Measurements from ENCODE around the gene C2CD2. TPM values are rescaled to one million over a fixed set of nuclear protein-coding genes. Genes with fewer than 3 reads are reported as not detected.
A peak's percentile ranks its signal among the peaks of the same experiment; 100 is the strongest.

The C2CD2 gene
- total RNA-seq, 1 donor from 2014 or later, result 31.1 TPM

DNA sequence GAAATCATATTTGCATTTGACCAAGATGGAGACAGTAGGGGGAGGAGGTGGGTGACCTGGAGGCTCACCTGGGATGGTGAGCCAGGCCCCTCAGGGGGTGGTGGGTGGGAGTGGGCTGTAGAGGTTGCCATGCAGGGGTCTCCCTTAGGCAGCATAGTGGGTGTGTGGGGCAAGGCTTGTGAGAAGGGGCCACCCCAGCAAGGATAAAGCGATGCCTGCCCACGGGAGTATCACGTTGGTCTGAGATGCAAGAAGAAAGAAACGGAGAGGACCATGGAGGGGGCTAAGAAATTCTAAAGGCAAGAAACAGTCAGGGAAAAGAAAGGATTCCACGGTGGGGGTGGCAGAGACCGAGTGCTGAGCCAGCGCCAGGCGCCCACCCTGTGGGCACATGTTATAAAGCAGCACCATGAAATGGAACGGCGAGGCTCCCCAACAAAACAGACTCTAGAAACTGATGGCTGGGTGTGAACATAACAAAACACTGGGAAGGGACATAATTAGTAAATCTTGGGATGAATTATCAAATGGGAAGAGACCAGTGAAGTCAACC lies 11.7 kb upstream of the C2CD2 start:
- peak in 1 of 2 experiments; percentile 28 for DNase-seq (ENCODE audit: low spot score in 2 of 2, unreplicated experiment in 2 of 2)
- Mint-ChIP-seq H3K27ac (no peak overlapping the region), H3K4me1 (peaks cover 19% of the 10 kb centered on the region), H3K4me3 (no peak overlapping the region), H3K27me3 (ENCODE audit: low read depth) (no peaks in the 10 kb centered on the region), H3K36me3 (no peaks in the 10 kb centered on the region), H3K9me3 (no peaks in the 10 kb centered on the region)
- TF ChIP-seq, protein P1, sequence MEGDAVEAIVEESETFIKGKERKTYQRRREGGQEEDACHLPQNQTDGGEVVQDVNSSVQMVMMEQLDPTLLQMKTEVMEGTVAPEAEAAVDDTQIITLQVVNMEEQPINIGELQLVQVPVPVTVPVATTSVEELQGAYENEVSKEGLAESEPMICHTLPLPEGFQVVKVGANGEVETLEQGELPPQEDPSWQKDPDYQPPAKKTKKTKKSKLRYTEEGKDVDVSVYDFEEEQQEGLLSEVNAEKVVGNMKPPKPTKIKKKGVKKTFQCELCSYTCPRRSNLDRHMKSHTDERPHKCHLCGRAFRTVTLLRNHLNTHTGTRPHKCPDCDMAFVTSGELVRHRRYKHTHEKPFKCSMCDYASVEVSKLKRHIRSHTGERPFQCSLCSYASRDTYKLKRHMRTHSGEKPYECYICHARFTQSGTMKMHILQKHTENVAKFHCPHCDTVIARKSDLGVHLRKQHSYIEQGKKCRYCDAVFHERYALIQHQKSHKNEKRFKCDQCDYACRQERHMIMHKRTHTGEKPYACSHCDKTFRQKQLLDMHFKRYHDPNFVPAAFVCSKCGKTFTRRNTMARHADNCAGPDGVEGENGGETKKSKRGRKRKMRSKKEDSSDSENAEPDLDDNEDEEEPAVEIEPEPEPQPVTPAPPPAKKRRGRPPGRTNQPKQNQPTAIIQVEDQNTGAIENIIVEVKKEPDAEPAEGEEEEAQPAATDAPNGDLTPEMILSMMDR (IDR thresholded peaks at IDR 0.05; ENCODE audit: unreplicated experiment), result no peak

DNA sequence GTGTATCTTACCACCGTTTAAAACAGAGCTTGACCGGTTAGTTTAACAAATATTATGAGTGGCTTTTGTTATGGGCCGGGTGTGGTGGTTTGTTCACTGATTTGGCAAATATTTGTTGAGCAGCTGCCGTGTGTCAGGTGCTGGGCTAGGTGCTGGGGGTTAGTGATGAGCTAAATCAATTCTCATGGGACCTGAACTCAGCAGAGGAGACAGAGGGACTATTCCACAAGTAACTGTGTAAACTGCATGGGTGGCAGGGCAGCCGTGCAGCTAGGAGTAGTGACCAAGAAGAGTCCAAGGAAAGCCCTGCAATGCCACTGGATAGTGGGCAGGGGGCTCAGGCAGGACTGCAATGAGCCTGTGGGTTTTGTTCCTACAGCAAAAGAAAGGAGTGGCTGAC lies 11.2 kb upstream of the C2CD2 start:
- DNase-seq (ENCODE audit: low spot score in 2 of 2, unreplicated experiment in 2 of 2), result no peak
- H3K9me3 Mint-ChIP-seq, result no peaks in the 10 kb centered on the region
- TF ChIP-seq, protein P1 (IDR thresholded peaks at IDR 0.05; ENCODE audit: unreplicated experiment), result no peak
- H3K27ac Mint-ChIP-seq, result no peak overlapping the region
- H3K36me3 Mint-ChIP-seq, result no peaks in the 10 kb centered on the region
- no peak overlapping the region for H3K4me3 Mint-ChIP-seq
- peaks cover 17% of the 10 kb centered on the region for H3K4me1 Mint-ChIP-seq
- no peaks in the 10 kb centered on the region for H3K27me3 Mint-ChIP-seq (ENCODE audit: low read depth)

DNA sequence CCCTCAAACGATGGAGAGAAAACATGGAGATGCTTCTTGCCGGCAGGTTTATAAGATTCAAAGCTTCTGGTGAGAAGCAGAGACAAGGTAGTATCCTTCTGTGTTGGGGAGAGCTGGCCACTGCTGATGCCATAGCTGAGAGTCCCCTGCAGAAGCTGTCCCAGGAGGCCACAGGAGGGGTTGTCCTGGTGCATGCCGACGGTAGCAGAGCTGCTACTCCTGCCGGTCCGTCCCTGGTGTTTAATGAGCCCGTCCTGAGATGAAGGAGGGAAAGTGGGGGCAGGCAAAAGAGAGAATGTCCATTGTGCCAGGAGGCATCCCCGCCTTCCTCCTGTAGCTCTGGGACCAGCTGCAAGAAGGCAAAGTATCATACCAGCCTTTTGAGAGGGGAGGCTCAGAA lies 10.4 kb upstream of the C2CD2 start:
- no peaks in the 10 kb centered on the region for H3K9me3 Mint-ChIP-seq
- H3K4me3 Mint-ChIP-seq, result no peak overlapping the region
- peaks cover 14% of the 10 kb centered on the region for H3K4me1 Mint-ChIP-seq
- TF ChIP-seq, protein P1 (IDR thresholded peaks at IDR 0.05; ENCODE audit: unreplicated experiment), result no peak
- no peaks in the 10 kb centered on the region for H3K27me3 Mint-ChIP-seq (ENCODE audit: low read depth)
- no peak overlapping the region for H3K27ac Mint-ChIP-seq
- H3K36me3 Mint-ChIP-seq, result no peaks in the 10 kb centered on the region
- DNase-seq (ENCODE audit: low spot score in 2 of 2, unreplicated experiment in 2 of 2), result no peak

DNA sequence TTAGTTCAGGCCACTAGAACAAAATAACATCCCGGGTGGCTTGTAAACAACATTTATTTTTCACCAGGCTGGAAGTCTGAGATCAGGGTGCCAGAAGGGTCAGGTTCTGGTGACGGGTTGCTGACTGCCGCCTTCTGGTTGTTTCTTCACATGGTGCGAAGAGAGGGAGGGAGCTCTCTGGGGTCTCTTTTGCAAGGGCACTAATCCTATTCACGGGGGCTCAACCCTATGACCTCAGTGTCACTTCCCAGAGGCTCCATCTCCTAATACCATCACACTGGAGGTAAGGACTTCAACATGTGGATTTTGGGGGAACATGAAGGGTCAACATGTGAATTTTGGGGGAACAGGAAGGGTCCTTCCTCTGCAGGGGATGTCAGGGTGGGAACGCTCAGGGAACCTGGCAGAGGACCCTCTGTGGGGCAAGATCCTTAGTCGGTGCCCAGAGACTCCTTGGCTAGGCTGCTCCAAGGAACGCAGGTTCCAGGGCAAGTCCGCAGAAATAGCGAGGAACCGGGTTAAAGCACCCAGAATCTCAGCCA lies 8.7 kb upstream of the C2CD2 start:
- Mint-ChIP-seq H3K4me1 (peaks cover 6% of the 10 kb centered on the region), H3K27ac (no peak overlapping the region), H3K9me3 (no peaks in the 10 kb centered on the region), H3K36me3 (no peaks in the 10 kb centered on the region), H3K27me3 (ENCODE audit: low read depth) (no peaks in the 10 kb centered on the region), H3K4me3 (no peak overlapping the region)
- TF ChIP-seq, protein P1 (IDR thresholded peaks at IDR 0.05; ENCODE audit: unreplicated experiment), result no peak
- DNase-seq (ENCODE audit: low spot score in 2 of 2, unreplicated experiment in 2 of 2), result no peak

DNA sequence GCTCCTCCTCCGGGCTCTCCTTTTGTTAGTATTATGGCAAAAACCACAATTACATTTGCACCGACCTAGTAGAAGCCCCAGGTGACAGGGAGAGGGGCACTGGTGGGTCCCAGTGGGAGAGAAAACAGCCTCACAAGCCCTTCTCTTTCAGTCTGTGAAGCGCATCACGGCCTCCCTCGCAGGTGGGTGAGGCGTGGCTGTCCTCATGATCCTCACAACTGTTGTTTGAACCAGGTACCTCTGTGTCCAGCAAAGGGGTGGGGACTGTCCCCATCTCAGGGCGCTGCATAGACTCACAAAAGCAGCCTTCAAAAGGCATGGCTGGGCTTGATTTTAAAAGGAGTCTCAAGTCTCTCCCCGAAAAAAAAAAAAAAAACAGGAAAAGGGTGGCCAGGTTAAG lies 7.9 kb upstream of the C2CD2 start:
- no peak for DNase-seq (ENCODE audit: low spot score in 2 of 2, unreplicated experiment in 2 of 2)

More for the DNA sequence above, 7.9 kb upstream of the C2CD2 start:
- H3K4me3 Mint-ChIP-seq, result no peak overlapping the region
- no peaks in the 10 kb centered on the region for H3K9me3 Mint-ChIP-seq
- H3K36me3 Mint-ChIP-seq, result no peaks in the 10 kb centered on the region
- TF ChIP-seq, protein P1 (IDR thresholded peaks at IDR 0.05; ENCODE audit: unreplicated experiment), result no peak
- H3K4me1 Mint-ChIP-seq, result peaks cover 14% of the 10 kb centered on the region
- no peaks in the 10 kb centered on the region for H3K27me3 Mint-ChIP-seq (ENCODE audit: low read depth)
- H3K27ac Mint-ChIP-seq, result no peak overlapping the region

Measured in mesothelial cell of epicardium (in vitro differentiated cells).